Activated naive CD4-positive, alpha-beta T cell treated with anti-CD3 and anti-CD28 coated beads for 36 hours (primary cell): ENCODE data around the gene ZDHHC5. TPM values are rescaled to one million over a fixed set of nuclear protein-coding genes. Genes with fewer than 3 reads are reported as not detected.
"Not testable (repeated sequence)": the region's sequence is repeated elsewhere in the genome, so short reads cannot be mapped to it uniquely, and the experiment has no call there.

Experiments
- CTCF ChIA-PET: fragments of 350-600 bp; sonication (Branson Sonifier 250); formaldehyde crosslinking; loops from one replicate; lab custom pipeline; 2021; ENCODE audit warnings: antibody characterized with exemption; lab: Charles Lee
- DNase-seq: peaks from one replicate; pipeline ENCODE4 v3.0.0-alpha.2; 2020
- H3K27ac Mint-ChIP-seq: one replicate; pipeline ENCODE4 v1.8.0; 2021; ENCODE audit warnings: mild to moderate bottlenecking, mixed read lengths
- H3K27me3 Mint-ChIP-seq: one replicate; pipeline ENCODE4 v1.8.0; 2021; ENCODE audit warnings: low read depth, mixed read lengths
- H3K36me3 Mint-ChIP-seq: one replicate; pipeline ENCODE4 v1.8.0; 2021; ENCODE audit warnings: low read depth, mixed read lengths
- H3K4me1 Mint-ChIP-seq: one replicate; pipeline ENCODE4 v1.8.0; 2021; ENCODE audit warnings: low read depth, mixed read lengths
- H3K4me3 Mint-ChIP-seq: one replicate; pipeline ENCODE4 v1.8.0; 2021; ENCODE audit warnings: mild to moderate bottlenecking, moderate library complexity, mixed read lengths
- H3K9me3 Mint-ChIP-seq: one replicate; pipeline ENCODE4 v1.8.0; 2021; ENCODE audit warnings: mixed read lengths
- intact Hi-C: fragments of 100-400 bp; cut with micrococcal nuclease; formaldehyde crosslinking; loops from one replicate; pipeline ENCODE4 v1.15.1; 2023
- total RNA-seq, 2 experiments: library from RNA; stranded (reverse); gene quantifications; one replicate each; pipeline ENCODE4 v1.2.3, GENCODE V29; 2021

The ZDHHC5 gene
- total RNA-seq, 2 experiments from 2014 or later, result 38.5 to 46.6 TPM

GRCh38 chr11:57679396-57679795, 11.5 kb downstream of the ZDHHC5 start:
- intact Hi-C loops, result no loop called here
- H3K4me3 Mint-ChIP-seq, result no peak overlapping the region
- no peak for DNase-seq
- no peaks in the 10 kb centered on the region for H3K27me3 Mint-ChIP-seq
- no peak overlapping the region for H3K27ac Mint-ChIP-seq
- CTCF ChIA-PET, result no interaction called here
- H3K36me3 Mint-ChIP-seq, result peaks cover 38% of the 10 kb centered on the region
- no peaks in the 10 kb centered on the region for H3K9me3 Mint-ChIP-seq
- peaks cover 63% of the 10 kb centered on the region for H3K4me1 Mint-ChIP-seq

GRCh38 chr11:57680552-57680874, 12.6 kb downstream of the ZDHHC5 start:
- H3K36me3 Mint-ChIP-seq, result peaks cover 35% of the 10 kb centered on the region
- H3K27ac Mint-ChIP-seq, result peak overlapping the region; percentile 80
- H3K4me1 Mint-ChIP-seq, result peaks cover 52% of the 10 kb centered on the region
- H3K4me3 Mint-ChIP-seq, result peak overlapping the region; percentile 6
- no peaks in the 10 kb centered on the region for H3K9me3 Mint-ChIP-seq
- intact Hi-C loops, result loop anchor here (1.0 kb wide), 1 partner anchor 13 kb away; no protein-coding TSS in a partner anchor
- peak; percentile 10 for DNase-seq
- no peaks in the 10 kb centered on the region for H3K27me3 Mint-ChIP-seq
- CTCF ChIA-PET, result interaction anchor here (1.4 to 1.7 kb wide), 2 partner anchors 112 to 120 kb away, joined by 5 read pairs; partner anchors contain the start of gene UBE2L6

GRCh38 chr11:57681168-57681567, 13.3 kb downstream of the ZDHHC5 start:
- no peak overlapping the region for H3K27ac Mint-ChIP-seq

GRCh38 chr11:57690474-57690873, 22.6 kb downstream of the ZDHHC5 start:
- H3K4me3 Mint-ChIP-seq, DNase-seq, H3K4me1 Mint-ChIP-seq, H3K9me3 Mint-ChIP-seq, H3K27me3 Mint-ChIP-seq, CTCF ChIA-PET, intact Hi-C loops, H3K27ac Mint-ChIP-seq: not testable (repeated sequence)
- peaks cover 30% of the 10 kb centered on the region for H3K36me3 Mint-ChIP-seq

More at GRCh38 chr11:57681168-57681567, 13.3 kb downstream of the ZDHHC5 start:
- H3K4me1 Mint-ChIP-seq, result peaks cover 45% of the 10 kb centered on the region
- intact Hi-C loops, result no loop called here
- H3K27me3 Mint-ChIP-seq, result no peaks in the 10 kb centered on the region
- peaks cover 30% of the 10 kb centered on the region for H3K36me3 Mint-ChIP-seq
- H3K4me3 Mint-ChIP-seq, result no peak overlapping the region
- H3K9me3 Mint-ChIP-seq, result no peaks in the 10 kb centered on the region
- CTCF ChIA-PET, result interaction anchor here (1.4 to 1.7 kb wide), 2 partner anchors 113 to 119 kb away, joined by 5 read pairs; partner anchors contain the start of gene UBE2L6
- DNase-seq, result no peak

- intact Hi-C loops, result no loop called here
- H3K9me3 Mint-ChIP-seq, result no peaks in the 10 kb centered on the region
- H3K4me1 Mint-ChIP-seq, result no peaks in the 10 kb centered on the region
- no peak for DNase-seq
- H3K4me3 Mint-ChIP-seq, result no peak overlapping the region
- H3K27me3 Mint-ChIP-seq, result no peaks in the 10 kb centered on the region
- peaks cover 24% of the 10 kb centered on the region for H3K36me3 Mint-ChIP-seq
- CTCF ChIA-PET, result interaction anchor here (1.0 kb wide), 2 partner anchors 9 to 11 kb away, joined by 3 to 4 read pairs; no protein-coding TSS in a partner anchor
- H3K27ac Mint-ChIP-seq, result no peak overlapping the region
These were observed 31.0 kb downstream of the ZDHHC5 start for GRCh38 chr11:57698843-57699365.

GRCh38 chr11:57699813-57700212, 31.9 kb downstream of the ZDHHC5 start:
- H3K27me3 Mint-ChIP-seq, result no peaks in the 10 kb centered on the region
- no peaks in the 10 kb centered on the region for H3K9me3 Mint-ChIP-seq
- intact Hi-C loops, result no loop called here
- H3K36me3 Mint-ChIP-seq, result peaks cover 29% of the 10 kb centered on the region
- no peak overlapping the region for H3K27ac Mint-ChIP-seq
- no peak for DNase-seq
- CTCF ChIA-PET, result interaction anchor here (0.5 kb wide), 1 partner anchor 175 kb away, joined by 3 read pairs; no protein-coding TSS in a partner anchor
- no peaks in the 10 kb centered on the region for H3K4me1 Mint-ChIP-seq
- no peak overlapping the region for H3K4me3 Mint-ChIP-seq

- Mint-ChIP-seq H3K27me3 (no peaks in the 10 kb centered on the region), H3K4me1 (no peaks in the 10 kb centered on the region), H3K9me3 (no peaks in the 10 kb centered on the region), H3K36me3 (peaks cover 29% of the 10 kb centered on the region), H3K4me3 (no peak overlapping the region), H3K27ac (no peak overlapping the region)
- no peak for DNase-seq
- CTCF ChIA-PET, result no interaction called here
- intact Hi-C loops, result no loop called here
These were observed 32.5 kb downstream of the ZDHHC5 start for GRCh38 chr11:57700425-57700824.

GRCh38 chr11:57703341-57703740, 35.4 kb downstream of the ZDHHC5 start:
- Mint-ChIP-seq H3K4me3 (no peak overlapping the region), H3K36me3 (peaks cover 18% of the 10 kb centered on the region), H3K4me1 (peaks cover 4% of the 10 kb centered on the region), H3K27me3 (no peaks in the 10 kb centered on the region), H3K27ac (no peak overlapping the region), H3K9me3 (no peaks in the 10 kb centered on the region)
- DNase-seq, result no peak
- CTCF ChIA-PET, result interaction anchor here (1.0 kb wide), 1 partner anchor 98 kb away, joined by 8 read pairs; no protein-coding TSS in a partner anchor
- intact Hi-C loops, result no loop called here

- DNase-seq, result no peak
- Mint-ChIP-seq H3K27me3 (no peaks in the 10 kb centered on the region), H3K4me1 (peaks cover 12% of the 10 kb centered on the region), H3K4me3 (no peak overlapping the region), H3K27ac (no peak overlapping the region), H3K9me3 (no peaks in the 10 kb centered on the region), H3K36me3 (peaks cover 12% of the 10 kb centered on the region)
- intact Hi-C loops, result no loop called here
- CTCF ChIA-PET, result interaction anchor here (1.1 kb wide), 1 partner anchor 23 kb away, joined by 3 read pairs; no protein-coding TSS in a partner anchor
These were observed 37.0 kb downstream of the ZDHHC5 start for GRCh38 chr11:57704932-57705331.

- intact Hi-C loops, H3K9me3 Mint-ChIP-seq, H3K4me3 Mint-ChIP-seq, DNase-seq, H3K27ac Mint-ChIP-seq, H3K27me3 Mint-ChIP-seq: not testable (repeated sequence)
- peaks cover 11% of the 10 kb centered on the region for H3K36me3 Mint-ChIP-seq
- peaks cover 16% of the 10 kb centered on the region for H3K4me1 Mint-ChIP-seq
- CTCF ChIA-PET, result interaction anchor here (1.1 kb wide), 1 partner anchor 22 kb away, joined by 3 read pairs; no protein-coding TSS in a partner anchor
These were observed 37.5 kb downstream of the ZDHHC5 start for GRCh38 chr11:57705432-57705831.

- Mint-ChIP-seq H3K9me3 (no peaks in the 10 kb centered on the region), H3K27ac (peak overlapping the region; percentile 62), H3K4me3 (no peak overlapping the region), H3K4me1 (peaks cover 46% of the 10 kb centered on the region), H3K27me3 (no peaks in the 10 kb centered on the region), H3K36me3 (no peaks in the 10 kb centered on the region)
- DNase-seq, result no peak
- intact Hi-C loops, result loop anchor here (5.0 kb wide), 2 partner anchors 1432 to 1957 kb away; partner anchors contain the start of genes FAM111A and PATL1
- CTCF ChIA-PET, result interaction anchor here (0.7 to 3.0 kb wide), 7 partner anchors 8 to 92 kb away, joined by 3 to 11 read pairs (median 3); no protein-coding TSS in a partner anchor
These were observed 42.0 kb downstream of the ZDHHC5 start for GRCh38 chr11:57709802-57710367.

- H3K4me1 Mint-ChIP-seq, result peaks cover 50% of the 10 kb centered on the region
These were observed 43.7 kb downstream of the ZDHHC5 start, which contains the start of gene MED19 for GRCh38 chr11:57711414-57712255. TSS of gene MED19 (minus strand) at chr11:57712215. CDS start at chr11:57712179, 36 bp downstream.

More at GRCh38 chr11:57711414-57712255, 43.7 kb downstream of the ZDHHC5 start, which contains the start of gene MED19:
- intact Hi-C loops, result loop anchor here (1.0 to 5.0 kb wide), 12 partner anchors 30 to 1956 kb away; partner anchors contain the start of genes CLP1, FAM111A, PATL1 and SELENOH
- Mint-ChIP-seq H3K9me3 (no peaks in the 10 kb centered on the region), H3K36me3 (peaks cover 3% of the 10 kb centered on the region), H3K27me3 (no peaks in the 10 kb centered on the region), H3K27ac (peak within 1 kb of the TSS; percentile 92), H3K4me3 (peak within 1 kb of the TSS; percentile 99)
- peak; percentile 80 for DNase-seq
- CTCF ChIA-PET, result interaction anchor here (1.0 kb wide), 1 partner anchor 184 kb away, joined by 4 read pairs; no protein-coding TSS in a partner anchor
